HCT116 (cell line): ENCODE results near the gene ZC3H6.

Source experiments
- CEBPB ChIP-seq: IDR thresholded peaks from 2 replicates; pipeline ENCODE4 v1.6.1; 2012; ENCODE audit warnings: low read depth
- EGR1 ChIP-seq: IDR thresholded peaks from 2 replicates; pipeline ENCODE4 v1.6.1; 2012; ENCODE audit warnings: low read depth
- EZH2 ChIP-seq: fragments of 200-600 bp; sonication (generic); IDR thresholded peaks from 2 replicates; pipeline ENCODE4 v1.6.1; 2017; ENCODE audit warnings: antibody characterized with exemption, mixed run types
- POLR2AphosphoS5 ChIP-seq: IDR thresholded peaks from 2 replicates; pipeline ENCODE4 v1.6.1; 2011; ENCODE audit warnings: mild to moderate bottlenecking, low read depth, low read length, moderate library complexity
- SIN3A ChIP-seq: IDR thresholded peaks from 2 replicates; pipeline ENCODE4 v1.6.1; 2012; ENCODE audit warnings: low read depth
- YY1 ChIP-seq: IDR thresholded peaks from 2 replicates; pipeline ENCODE4 v1.6.1; 2011; ENCODE audit warnings: low read length, low read depth, moderate library complexity, mild to moderate bottlenecking; ENCODE audit not compliant: insufficient replicate concordance; ENCODE audit errors: extremely low read depth
- TF ChIP-seq, protein P1 (sequence below): IDR thresholded peaks from 2 replicates; pipeline ENCODE4 v1.6.1; 2011; ENCODE audit warnings: mild to moderate bottlenecking, low read length, moderate library complexity; ENCODE audit not compliant: insufficient replicate concordance; ENCODE audit errors: extremely low read depth
- TF ChIP-seq, protein P2 (sequence below): IDR thresholded peaks from 2 replicates; pipeline ENCODE4 v1.6.1; 2012
- TF ChIP-seq, protein P3 (sequence below), 3 experiments: fragments of 200-600 bp in 1 of 3; sonication (generic) in 1 of 3; IDR thresholded peaks in 2 of 3; conservative IDR thresholded peaks in 1 of 3; 2 replicates each; pipeline ENCODE4 v1.5.1; 2012 to 2017; ENCODE audit warnings: low read depth in 2 of 3, low read length in 2 of 3, antibody characterized with exemption in 1 of 3, borderline replicate concordance in 1 of 3, control low read depth in 1 of 3, mild to moderate bottlenecking in 1 of 3, mixed read lengths in 1 of 3, mixed run types in 1 of 3, moderate library complexity in 1 of 3; ENCODE audit not compliant: insufficient read depth in 1 of 3

DNA sequence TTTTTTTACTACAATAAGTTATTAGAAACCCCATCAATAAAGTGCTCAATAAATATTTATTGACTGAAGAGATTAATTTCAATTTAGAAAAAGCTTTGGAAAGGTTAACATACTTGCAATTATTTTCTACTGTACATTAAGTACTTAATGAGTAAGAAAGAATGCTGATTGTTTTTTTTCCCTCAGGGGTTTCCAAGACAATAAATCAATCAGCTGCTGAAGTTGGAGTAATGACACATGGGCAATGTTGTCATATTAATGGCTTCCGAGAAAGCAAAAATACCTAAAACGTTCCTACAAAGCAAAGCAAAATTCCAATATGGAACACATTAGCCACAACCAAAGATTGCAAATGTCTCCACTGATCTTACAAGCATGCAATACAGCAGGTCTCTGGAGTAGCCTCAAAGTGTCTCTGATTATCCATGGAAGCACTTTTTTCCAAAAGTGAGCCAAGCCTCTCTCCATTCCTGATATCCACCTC, 66.7 kb downstream of the ZC3H6 start:
- no peak for TF ChIP-seq POLR2AphosphoS5
- TF ChIP-seq, protein P1, sequence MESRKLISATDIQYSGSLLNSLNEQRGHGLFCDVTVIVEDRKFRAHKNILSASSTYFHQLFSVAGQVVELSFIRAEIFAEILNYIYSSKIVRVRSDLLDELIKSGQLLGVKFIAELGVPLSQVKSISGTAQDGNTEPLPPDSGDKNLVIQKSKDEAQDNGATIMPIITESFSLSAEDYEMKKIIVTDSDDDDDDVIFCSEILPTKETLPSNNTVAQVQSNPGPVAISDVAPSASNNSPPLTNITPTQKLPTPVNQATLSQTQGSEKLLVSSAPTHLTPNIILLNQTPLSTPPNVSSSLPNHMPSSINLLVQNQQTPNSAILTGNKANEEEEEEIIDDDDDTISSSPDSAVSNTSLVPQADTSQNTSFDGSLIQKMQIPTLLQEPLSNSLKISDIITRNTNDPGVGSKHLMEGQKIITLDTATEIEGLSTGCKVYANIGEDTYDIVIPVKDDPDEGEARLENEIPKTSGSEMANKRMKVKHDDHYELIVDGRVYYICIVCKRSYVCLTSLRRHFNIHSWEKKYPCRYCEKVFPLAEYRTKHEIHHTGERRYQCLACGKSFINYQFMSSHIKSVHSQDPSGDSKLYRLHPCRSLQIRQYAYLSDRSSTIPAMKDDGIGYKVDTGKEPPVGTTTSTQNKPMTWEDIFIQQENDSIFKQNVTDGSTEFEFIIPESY, result no peak
- no peak for TF ChIP-seq EGR1
- TF ChIP-seq, protein P2, sequence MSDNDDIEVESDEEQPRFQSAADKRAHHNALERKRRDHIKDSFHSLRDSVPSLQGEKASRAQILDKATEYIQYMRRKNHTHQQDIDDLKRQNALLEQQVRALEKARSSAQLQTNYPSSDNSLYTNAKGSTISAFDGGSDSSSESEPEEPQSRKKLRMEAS, result no peak
- no peak for TF ChIP-seq SIN3A
- TF ChIP-seq CEBPB, result no peak
- TF ChIP-seq, protein P3, sequence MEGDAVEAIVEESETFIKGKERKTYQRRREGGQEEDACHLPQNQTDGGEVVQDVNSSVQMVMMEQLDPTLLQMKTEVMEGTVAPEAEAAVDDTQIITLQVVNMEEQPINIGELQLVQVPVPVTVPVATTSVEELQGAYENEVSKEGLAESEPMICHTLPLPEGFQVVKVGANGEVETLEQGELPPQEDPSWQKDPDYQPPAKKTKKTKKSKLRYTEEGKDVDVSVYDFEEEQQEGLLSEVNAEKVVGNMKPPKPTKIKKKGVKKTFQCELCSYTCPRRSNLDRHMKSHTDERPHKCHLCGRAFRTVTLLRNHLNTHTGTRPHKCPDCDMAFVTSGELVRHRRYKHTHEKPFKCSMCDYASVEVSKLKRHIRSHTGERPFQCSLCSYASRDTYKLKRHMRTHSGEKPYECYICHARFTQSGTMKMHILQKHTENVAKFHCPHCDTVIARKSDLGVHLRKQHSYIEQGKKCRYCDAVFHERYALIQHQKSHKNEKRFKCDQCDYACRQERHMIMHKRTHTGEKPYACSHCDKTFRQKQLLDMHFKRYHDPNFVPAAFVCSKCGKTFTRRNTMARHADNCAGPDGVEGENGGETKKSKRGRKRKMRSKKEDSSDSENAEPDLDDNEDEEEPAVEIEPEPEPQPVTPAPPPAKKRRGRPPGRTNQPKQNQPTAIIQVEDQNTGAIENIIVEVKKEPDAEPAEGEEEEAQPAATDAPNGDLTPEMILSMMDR (IDR thresholded peaks at IDR 0.05 in 2 of 3, conservative IDR thresholded peaks at IDR 0.05 in 1 of 3; ENCODE audit: borderline replicate concordance in 1 of 3, insufficient read depth in 1 of 3, low read depth in 2 of 3, low read length in 2 of 3), result no peak
- TF ChIP-seq EZH2, result no peak
- no peak for TF ChIP-seq YY1
